ENCODE measurements around the gene ATP12A. TPM values are rescaled to one million over a fixed set of nuclear protein-coding genes. Genes with fewer than 3 reads are reported as not detected.
A peak's percentile ranks its signal among the peaks of the same experiment; 100 is the strongest.

The ATP12A gene
- total and polyA plus RNA-seq, 2 of the 8 experiments (the other 6 are each of a cell fraction or from before 2014, with no cell fraction given): 0.80 to 1.3 TPM

- no peak overlapping the region for H3K14ac ChIP-seq (ENCODE audit: insufficient read length)
- H3K4me1 ChIP-seq (replicated peaks in 1 of 4; ENCODE audit: control insufficient read depth in 3 of 4, insufficient read depth in 4 of 4, low read length in 3 of 4): no peaks in the 10 kb centered on the region; a peak in 1 of 7 replicates
- H3K56ac ChIP-seq (replicated peaks; ENCODE audit: insufficient read length, low read depth, low read length): no peak overlapping the region
- no peak overlapping the region for H2BK120ac ChIP-seq (replicated peaks; ENCODE audit: low read depth, low read length)
- 34% methylated on average over 17 of the region's 17 CpGs; no CpG with 5 or more reads in 1 of the 2 experiments for WGBS, 2 experiments (ENCODE audit: extremely low coverage in 1 of 2, insufficient coverage in 1 of 2, insufficient read length in 1 of 2, insufficient replicate concordance in 2 of 2, low coverage in 1 of 2, low lambda C conversion rate in 2 of 2, missing lambda C conversion rate in 1 of 2)
- H3K27ac ChIP-seq (ENCODE audit: low read depth, low read length): no peak overlapping the region
- no peak overlapping the region for H4K91ac ChIP-seq (replicated peaks; ENCODE audit: insufficient read length, low read length)
- H2BK12ac ChIP-seq (ENCODE audit: low read depth, low read length): 0 out of 2 replicates have a peak overlapping the region, but pooled peaks have one; percentile 6
- no peak overlapping the region; a peak in 1 of 7 replicates for H3K9ac ChIP-seq (replicated peaks in 1 of 4; ENCODE audit: extremely low read depth in 1 of 4, low read depth in 3 of 4, low read length in 3 of 4)
- peak; percentile 94 for FAIRE-seq
- no peak overlapping the region for H3K4ac ChIP-seq (replicated peaks; ENCODE audit: insufficient read length, low read depth, low read length)
- no peaks in the 10 kb centered on the region for H3K23me2 ChIP-seq (ENCODE audit: low read depth, low read length)
- no peaks in the 10 kb centered on the region for H3K36me3 ChIP-seq (ENCODE audit: control insufficient read depth in 2 of 4, insufficient read depth in 4 of 4, low read length in 3 of 4)
- H4K20me1 ChIP-seq (replicated peaks in 1 of 2; ENCODE audit: control insufficient read depth in 1 of 2, insufficient read depth in 2 of 2, low read length in 2 of 2): no peaks in the 10 kb centered on the region
- H2BK15ac ChIP-seq (ENCODE audit: low read length): no peak overlapping the region
- H2BK5ac ChIP-seq (ENCODE audit: low read depth, low read length): no peak overlapping the region
- H3K4me3 ChIP-seq (ENCODE audit: extremely low read depth in 1 of 4, insufficient read depth in 2 of 4, low read depth in 3 of 4, low read length in 4 of 4): no peak overlapping the region
- POLR2A ChIA-PET (ENCODE audit: partially characterized antibody): no interaction called here
- H2AK5ac ChIP-seq (ENCODE audit: low read depth, low read length): no peak overlapping the region
- peak in 1 of 2 experiments; percentile 75 for DNase-seq (ENCODE audit: low read depth in 1 of 2, low spot score in 2 of 2)
- no peaks in the 10 kb centered on the region for H3K79me1 ChIP-seq (ENCODE audit: low read depth, low read length)
- H3K9me3 ChIP-seq (ENCODE audit: insufficient read depth in 2 of 2, low read depth in 1 of 2, low read length in 1 of 2): no peaks in the 10 kb centered on the region
- peak overlapping the region; percentile 92; the same call in 1 of the 2 replicates for H4K8ac ChIP-seq (ENCODE audit: extremely low read depth, insufficient read depth, low read length)
- H4K5ac ChIP-seq (ENCODE audit: insufficient read length, low read depth, low read length): no peak overlapping the region
- H3K27me3 ChIP-seq (replicated peaks in 1 of 4; ENCODE audit: control insufficient read depth in 3 of 4, extremely low read depth in 1 of 4, insufficient read depth in 3 of 4, low read length in 3 of 4): no peaks in the 10 kb centered on the region
- H3K23ac ChIP-seq (ENCODE audit: insufficient read length): no peak overlapping the region
- 0 out of 4 replicates have a peak overlapping the region, but pooled peaks of 1 of the 2 experiments have one; percentile 24 for H3K4me2 ChIP-seq (ENCODE audit: insufficient read depth in 1 of 2, low read depth in 2 of 2, low read length in 2 of 2)
- CTCF ChIA-PET (ENCODE audit: partially characterized antibody): interaction anchor here (0.6 to 5.1 kb wide), 23 partner anchors 9 to 306 kb away, joined by 3 to 67 read pairs (median 5); partner anchors contain the start of gene ATP12A
- H2BK20ac ChIP-seq (ENCODE audit: low read length): no peak overlapping the region
- no peaks in the 10 kb centered on the region for H3K79me2 ChIP-seq (ENCODE audit: control insufficient read depth in 1 of 2, insufficient read depth in 2 of 2, low read length in 2 of 2)
- H3K18ac ChIP-seq (ENCODE audit: extremely low read depth, low read length): no peak overlapping the region
- peak overlapping the region; percentile 85 for H2AFZ ChIP-seq (ENCODE audit: low read length)
- no peak for TF ChIP-seq CBX8 (IDR thresholded peaks at IDR 0.05; ENCODE audit: borderline replicate concordance, low read depth, low read length)
- TF ChIP-seq EP300 (IDR thresholded peaks at IDR 0.05; ENCODE audit: borderline replicate concordance in 1 of 2, low read depth in 2 of 2, low read length in 2 of 2): no peak
- TF ChIP-seq, protein P1, sequence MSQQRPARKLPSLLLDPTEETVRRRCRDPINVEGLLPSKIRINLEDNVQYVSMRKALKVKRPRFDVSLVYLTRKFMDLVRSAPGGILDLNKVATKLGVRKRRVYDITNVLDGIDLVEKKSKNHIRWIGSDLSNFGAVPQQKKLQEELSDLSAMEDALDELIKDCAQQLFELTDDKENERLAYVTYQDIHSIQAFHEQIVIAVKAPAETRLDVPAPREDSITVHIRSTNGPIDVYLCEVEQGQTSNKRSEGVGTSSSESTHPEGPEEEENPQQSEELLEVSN (IDR thresholded peaks at IDR 0.05): 0 out of 2 replicates have a peak, but pooled peaks have one; percentile 32
- TF ChIP-seq EGR1 (IDR thresholded peaks at IDR 0.05; ENCODE audit: borderline replicate concordance, low read depth, low read length): no peak
- peak; percentile 78; the same call in 1 of the 2 replicates for TF ChIP-seq ATF3 (IDR thresholded peaks at IDR 0.05; ENCODE audit: insufficient read depth, low read depth, low read length)
- no peak for TF ChIP-seq RFX5 (IDR thresholded peaks at IDR 0.05; ENCODE audit: borderline replicate concordance, low read depth, low read length)
- no peak for TF ChIP-seq RXRA (IDR thresholded peaks at IDR 0.05; ENCODE audit: insufficient read depth, low read depth, low read length)
- TF ChIP-seq, protein P2, sequence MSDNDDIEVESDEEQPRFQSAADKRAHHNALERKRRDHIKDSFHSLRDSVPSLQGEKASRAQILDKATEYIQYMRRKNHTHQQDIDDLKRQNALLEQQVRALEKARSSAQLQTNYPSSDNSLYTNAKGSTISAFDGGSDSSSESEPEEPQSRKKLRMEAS (IDR thresholded peaks at IDR 0.05): peak; percentile 41; the same call in 1 of the 2 replicates
- peak; percentile 42; the same call in 1 of the 2 replicates for TF ChIP-seq CREB1 (IDR thresholded peaks at IDR 0.05)
- no peak for TF ChIP-seq RNF2 (IDR thresholded peaks at IDR 0.05; ENCODE audit: borderline replicate concordance, low read depth, low read length, missing control alignments, poor library complexity, severe bottlenecking)
These were observed 13.8 kb downstream of the ATP12A start for GRCh38 chr13:24693862-24694471.

Measured in H1 (cell line).